ENCODE measurements around the gene CYP4V2.

CYP4V2 gene

GRCh38 chr4:186189656-186190055 lies 1.7 kb upstream of the CYP4V2 start:
- DNase-seq (ENCODE audit: low read depth) = no peak

- DNase-seq (ENCODE audit: low read depth) = no peak
Measured at GRCh38 chr4:186190581-186191199, 677 bp upstream of the CYP4V2 start.

- no peak for DNase-seq (ENCODE audit: low read depth)
Measured at GRCh38 chr4:186192066-186192612, 772 bp downstream of the CYP4V2 start.

GRCh38 chr4:186193851-186194250 lies 2.5 kb downstream of the CYP4V2 start:
- no peak for DNase-seq (ENCODE audit: low read depth)

GRCh38 chr4:186196063-186196462 lies 4.7 kb downstream of the CYP4V2 start:
- DNase-seq (ENCODE audit: low read depth) = no peak

GRCh38 chr4:186200516-186200915 lies 9.1 kb downstream of the CYP4V2 start:
- DNase-seq (ENCODE audit: low read depth) = no peak

GRCh38 chr4:186201010-186201409 lies 9.6 kb downstream of the CYP4V2 start:
- no peak for DNase-seq (ENCODE audit: low read depth)

GRCh38 chr4:186201535-186202230 lies 10.3 kb downstream of the CYP4V2 start:
- DNase-seq (ENCODE audit: low read depth) = no peak

GRCh38 chr4:186202490-186203140 lies 11.2 kb downstream of the CYP4V2 start:
- DNase-seq (ENCODE audit: low read depth) = no peak

GRCh38 chr4:186203406-186203805 lies 12.0 kb downstream of the CYP4V2 start:
- no peak for DNase-seq (ENCODE audit: low read depth)

GRCh38 chr4:186204103-186204559 lies 12.8 kb downstream of the CYP4V2 start:
- DNase-seq (ENCODE audit: low read depth) = no peak

GRCh38 chr4:186204686-186205085 lies 13.3 kb downstream of the CYP4V2 start:
- no peak for DNase-seq (ENCODE audit: low read depth)

GRCh38 chr4:186205156-186205555 lies 13.8 kb downstream of the CYP4V2 start:
- DNase-seq (ENCODE audit: low read depth) = no peak

GRCh38 chr4:186216465-186217024 lies 25.2 kb downstream of the CYP4V2 start:
- DNase-seq (ENCODE audit: low read depth) = no peak

GRCh38 chr4:186217733-186218293 lies 26.4 kb downstream of the CYP4V2 start:
- DNase-seq (ENCODE audit: low read depth) = no peak

GRCh38 chr4:186221624-186222023 lies 30.3 kb downstream of the CYP4V2 start:
- no peak for DNase-seq (ENCODE audit: low read depth)

- no peak for DNase-seq (ENCODE audit: low read depth)
Measured at GRCh38 chr4:186225848-186226247, 34.5 kb downstream of the CYP4V2 start.

- no peak for DNase-seq (ENCODE audit: low read depth)
Measured at GRCh38 chr4:186226521-186227189, 35.3 kb downstream of the CYP4V2 start.

GRCh38 chr4:186227221-186227620 lies 35.9 kb downstream of the CYP4V2 start, which contains the start of gene KLKB1:
TSS of gene KLKB1 (plus strand) at chr4:186227507. CDS start at chr4:186228196, 689 bp downstream.
- no peak for DNase-seq (ENCODE audit: low read depth)

GRCh38 chr4:186227744-186228513 lies 36.6 kb downstream of the CYP4V2 start:
- no peak for DNase-seq (ENCODE audit: low read depth)

- no peak for DNase-seq (ENCODE audit: low read depth)
Measured at GRCh38 chr4:186228514-186228894, 37.1 kb downstream of the CYP4V2 start.
